SU-DHL-6 (cell line): ENCODE measurements around the gene CALN1.

Source experiments
- H2AFZ ChIP-seq: fragments of 200-600 bp; sonication (generic); 2 replicates; pipeline ENCODE4 v1.6.1; 2014; ENCODE audit warnings: low read depth, mild to moderate bottlenecking, moderate library complexity, mixed read lengths, antibody characterized with exemption, low read length; ENCODE audit not compliant: severe bottlenecking
- H3F3A ChIP-seq: fragments of 200-600 bp; shearing (Covaris generic); 2 replicates; pipeline ENCODE4 v1.6.0; 2016; ENCODE audit warnings: antibody characterized with exemption, mild to moderate bottlenecking; ENCODE audit not compliant: insufficient read depth
- H3K27ac ChIP-seq: fragments of 200-600 bp; sonication (generic); 2 replicates; pipeline ENCODE4 v1.5.1; 2016; ENCODE audit warnings: low read depth, mild to moderate bottlenecking, low read length, moderate library complexity, mixed read lengths
- H3K27me3 ChIP-seq: fragments of 200-600 bp; sonication (generic), shearing (Covaris generic); 2 replicates; pipeline ENCODE4 v1.6.0; 2014; ENCODE audit warnings: mild to moderate bottlenecking, low read length
- H3K36me3 ChIP-seq: fragments of 200-600 bp; sonication (generic); 2 replicates; pipeline ENCODE4 v1.6.1; 2014; ENCODE audit warnings: mild to moderate bottlenecking, low read length, mixed read lengths
- H3K4me2 ChIP-seq: fragments of 300-600, 200-600 bp; shearing (Covaris generic), sonication (generic); 2 replicates; pipeline ENCODE4 v1.6.0; 2014; ENCODE audit warnings: low read length, low read depth, mild to moderate bottlenecking; ENCODE audit not compliant: poor library complexity, severe bottlenecking
- H3K4me3 ChIP-seq: fragments of 200-600 bp; sonication (generic); 2 replicates; pipeline ENCODE4 v1.5.1; 2014; ENCODE audit warnings: antibody characterized with exemption, low read length, mild to moderate bottlenecking, mixed read lengths; ENCODE audit not compliant: insufficient read depth, poor library complexity, severe bottlenecking
- H3K79me2 ChIP-seq: fragments of 200-600 bp; sonication (generic); 2 replicates; pipeline ENCODE4 v1.6.1; 2014; ENCODE audit warnings: mild to moderate bottlenecking, low read length, moderate library complexity; ENCODE audit not compliant: insufficient read depth
- H3K9ac ChIP-seq: fragments of 200-600 bp; sonication (generic); 2 replicates; pipeline ENCODE4 v1.7.0; 2014; ENCODE audit warnings: mild to moderate bottlenecking, low read length
- H3K9me2 ChIP-seq: fragments of 200-600 bp; sonication (generic); replicated peaks from 2 replicates; pipeline ENCODE4 v1.6.1; 2014; ENCODE audit warnings: low read length; ENCODE audit not compliant: insufficient read depth
- H3K9me3 ChIP-seq: fragments of 200-600 bp; sonication (generic); 2 replicates; pipeline ENCODE4 v1.6.1; 2014; ENCODE audit warnings: low read length, mixed read lengths; ENCODE audit not compliant: insufficient read depth
- H4K20me1 ChIP-seq: fragments of 200-600 bp; sonication (generic); 2 replicates; pipeline ENCODE4 v1.6.1; 2014; ENCODE audit warnings: low read depth, mild to moderate bottlenecking, antibody characterized with exemption, low read length, moderate library complexity, mixed read lengths
- CTCF ChIP-seq: fragments of 200-600 bp; sonication (generic); IDR thresholded peaks from one replicate; pipeline ENCODE4 v1.5.1; 2017; ENCODE audit warnings: antibody characterized with exemption, mild to moderate bottlenecking, low read length, moderate library complexity; ENCODE audit not compliant: insufficient read depth, poor library complexity, severe bottlenecking
- EZH2phosphoT487 ChIP-seq: fragments of 200-600 bp; sonication (generic), shearing (Covaris generic); conservative IDR thresholded peaks from 2 replicates; pipeline ENCODE4 v1.6.1; 2018; ENCODE audit warnings: mild to moderate bottlenecking, antibody characterized with exemption, low read length, moderate library complexity, mixed read lengths

The CALN1 gene

GRCh38 chr7:71733107-71733870 lies 678.8 kb downstream of the CALN1 start:
- Histone ChIP-seq H3K27me3 (no peaks in the 10 kb centered on the region), H2AFZ (no peak overlapping the region), H3K36me3 (no peaks in the 10 kb centered on the region), H3F3A (no peaks in the 10 kb centered on the region), H3K9ac (no peak overlapping the region), H3K9me2 (no peaks in the 10 kb centered on the region), H3K27ac (no peak overlapping the region), H3K9me3 (no peaks in the 10 kb centered on the region), H3K79me2 (no peaks in the 10 kb centered on the region), H3K4me3 (no peak overlapping the region), H4K20me1 (no peaks in the 10 kb centered on the region), H3K4me2 (no peak overlapping the region)
- TF ChIP-seq EZH2phosphoT487 (no peak), CTCF (peak; percentile 99)

- TF ChIP-seq EZH2phosphoT487: no peak
- no peak for TF ChIP-seq CTCF
- H3K4me2 ChIP-seq: no peak overlapping the region
These were observed 680.4 kb downstream of the CALN1 start for GRCh38 chr7:71731740-71732139.

More at GRCh38 chr7:71731740-71732139, 680.4 kb downstream of the CALN1 start:
- H3K27me3 ChIP-seq: no peaks in the 10 kb centered on the region
- no peak overlapping the region for H3K4me3 ChIP-seq
- no peaks in the 10 kb centered on the region for H3K9me2 ChIP-seq
- no peaks in the 10 kb centered on the region for H3K79me2 ChIP-seq
- no peak overlapping the region for H2AFZ ChIP-seq
- no peaks in the 10 kb centered on the region for H3K9me3 ChIP-seq
- no peaks in the 10 kb centered on the region for H3K36me3 ChIP-seq
- no peak overlapping the region for H3K9ac ChIP-seq
- no peaks in the 10 kb centered on the region for H4K20me1 ChIP-seq
- no peaks in the 10 kb centered on the region for H3F3A ChIP-seq
- H3K27ac ChIP-seq: no peak overlapping the region
